Glutamatergic neuron (in vitro differentiated cells): ENCODE results near the gene DDX25. TPM values are rescaled to one million over a fixed set of nuclear protein-coding genes. Genes with fewer than 3 reads are reported as not detected.

Experiments used
- DNase-seq: peaks from one replicate; pipeline ENCODE4 v3.0.0; 2022
- H3K27ac Mint-ChIP-seq: one replicate; pipeline ENCODE4 v1.8.0; 2020; ENCODE audit warnings: mild to moderate bottlenecking, mixed read lengths, inconsistent platforms; ENCODE audit not compliant: unreplicated experiment
- H3K27me3 Mint-ChIP-seq: one replicate; pipeline ENCODE4 v1.8.0; 2020; ENCODE audit warnings: mild to moderate bottlenecking, moderate library complexity, mixed read lengths, inconsistent platforms; ENCODE audit not compliant: unreplicated experiment
- H3K36me3 Mint-ChIP-seq: one replicate; pipeline ENCODE4 v1.8.0; 2020; ENCODE audit warnings: mild to moderate bottlenecking, mixed read lengths, inconsistent platforms; ENCODE audit not compliant: unreplicated experiment
- H3K4me1 Mint-ChIP-seq: one replicate; pipeline ENCODE4 v1.8.0; 2020; ENCODE audit warnings: mild to moderate bottlenecking, low read depth, mixed read lengths, inconsistent platforms; ENCODE audit not compliant: unreplicated experiment
- H3K4me3 Mint-ChIP-seq: one replicate; pipeline ENCODE4 v1.8.0; 2020; ENCODE audit warnings: mild to moderate bottlenecking, mixed read lengths, inconsistent platforms; ENCODE audit not compliant: unreplicated experiment
- H3K9me3 Mint-ChIP-seq: one replicate; pipeline ENCODE4 v1.8.0; 2020; ENCODE audit warnings: mild to moderate bottlenecking, moderate library complexity, mixed read lengths, inconsistent platforms; ENCODE audit not compliant: unreplicated experiment
- total RNA-seq: library from RNA; stranded (reverse); fragmentation: NEBNext Ultra II Directional; extraction: Animal tissue kit (Norgen Biotek cat#: 25700); gene quantifications from one replicate; pipeline ENCODE4 v1.2.1, GENCODE V29; 2021; ENCODE audit not compliant: unreplicated experiment
- TF ChIP-seq, protein P1 (sequence below): fragments of 200-600 bp; sonication (generic); IDR thresholded peaks from one replicate; pipeline ENCODE4 v1.5.0; 2021; ENCODE audit not compliant: partially characterized antibody, unreplicated experiment

The DDX25 gene
- total RNA-seq, 1 donor from 2014 or later: 11.3 TPM

DNA sequence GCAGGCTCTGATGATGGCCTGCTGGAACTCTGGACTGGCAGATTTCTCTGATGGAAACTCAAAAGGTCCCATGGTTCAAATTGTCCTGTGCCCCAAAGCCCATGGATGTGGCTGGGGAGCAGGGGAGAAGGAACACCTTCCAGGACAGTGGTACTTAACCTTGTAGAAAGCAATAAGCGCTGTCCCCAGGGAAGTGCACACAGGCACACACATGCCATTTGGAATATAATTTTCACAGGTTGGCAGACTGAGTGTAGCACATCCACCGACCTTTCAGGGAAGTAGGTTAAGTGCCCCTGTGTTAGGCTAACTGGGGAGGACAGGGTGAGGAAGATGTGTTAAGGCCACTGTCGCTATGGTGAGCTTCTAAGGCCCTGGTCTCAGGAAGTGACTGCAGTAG is 17.8 kb downstream of the DDX25 start:
- peaks cover 31% of the 10 kb centered on the region for H3K4me1 Mint-ChIP-seq
- TF ChIP-seq, protein P1, sequence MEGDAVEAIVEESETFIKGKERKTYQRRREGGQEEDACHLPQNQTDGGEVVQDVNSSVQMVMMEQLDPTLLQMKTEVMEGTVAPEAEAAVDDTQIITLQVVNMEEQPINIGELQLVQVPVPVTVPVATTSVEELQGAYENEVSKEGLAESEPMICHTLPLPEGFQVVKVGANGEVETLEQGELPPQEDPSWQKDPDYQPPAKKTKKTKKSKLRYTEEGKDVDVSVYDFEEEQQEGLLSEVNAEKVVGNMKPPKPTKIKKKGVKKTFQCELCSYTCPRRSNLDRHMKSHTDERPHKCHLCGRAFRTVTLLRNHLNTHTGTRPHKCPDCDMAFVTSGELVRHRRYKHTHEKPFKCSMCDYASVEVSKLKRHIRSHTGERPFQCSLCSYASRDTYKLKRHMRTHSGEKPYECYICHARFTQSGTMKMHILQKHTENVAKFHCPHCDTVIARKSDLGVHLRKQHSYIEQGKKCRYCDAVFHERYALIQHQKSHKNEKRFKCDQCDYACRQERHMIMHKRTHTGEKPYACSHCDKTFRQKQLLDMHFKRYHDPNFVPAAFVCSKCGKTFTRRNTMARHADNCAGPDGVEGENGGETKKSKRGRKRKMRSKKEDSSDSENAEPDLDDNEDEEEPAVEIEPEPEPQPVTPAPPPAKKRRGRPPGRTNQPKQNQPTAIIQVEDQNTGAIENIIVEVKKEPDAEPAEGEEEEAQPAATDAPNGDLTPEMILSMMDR: no peak
- no peak for DNase-seq
- H3K27ac Mint-ChIP-seq: no peak overlapping the region
- no peaks in the 10 kb centered on the region for H3K27me3 Mint-ChIP-seq
- no peaks in the 10 kb centered on the region for H3K9me3 Mint-ChIP-seq
- no peak overlapping the region for H3K4me3 Mint-ChIP-seq
- H3K36me3 Mint-ChIP-seq: no peaks in the 10 kb centered on the region

DNA sequence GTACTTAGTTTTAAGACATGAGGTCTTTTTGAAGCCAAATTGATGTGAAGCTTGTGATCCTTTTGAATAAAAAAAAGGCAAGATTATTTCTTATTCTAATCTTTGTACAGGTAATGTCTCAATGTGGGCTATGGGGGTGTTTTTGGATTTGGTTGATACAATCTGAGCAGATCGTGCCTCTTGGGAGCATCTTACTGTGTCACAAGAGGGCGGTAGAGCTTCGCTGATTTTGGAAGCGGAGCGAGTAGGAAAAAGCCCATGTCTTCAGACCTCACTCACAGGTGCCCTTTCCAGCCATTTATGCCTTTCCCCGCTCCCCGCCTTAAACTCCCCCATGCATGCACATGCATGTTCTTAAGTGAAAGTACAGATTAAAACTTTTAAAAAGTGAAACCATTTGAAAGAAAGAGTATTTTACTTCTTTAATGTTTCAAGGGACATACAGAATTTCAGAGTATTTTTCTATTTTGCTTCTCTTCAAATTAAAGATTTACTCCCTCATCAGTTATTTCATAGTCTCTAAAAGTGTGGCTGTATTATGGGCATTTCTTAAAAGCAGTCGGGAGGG is 18.8 kb downstream of the DDX25 start:
- Mint-ChIP-seq H3K4me1 (peaks cover 31% of the 10 kb centered on the region), H3K36me3 (no peaks in the 10 kb centered on the region), H3K9me3 (no peaks in the 10 kb centered on the region), H3K27me3 (no peaks in the 10 kb centered on the region), H3K27ac (no peak overlapping the region), H3K4me3 (no peak overlapping the region)
- TF ChIP-seq, protein P1: peak; percentile 48
- peak; percentile 70 for DNase-seq

DNA sequence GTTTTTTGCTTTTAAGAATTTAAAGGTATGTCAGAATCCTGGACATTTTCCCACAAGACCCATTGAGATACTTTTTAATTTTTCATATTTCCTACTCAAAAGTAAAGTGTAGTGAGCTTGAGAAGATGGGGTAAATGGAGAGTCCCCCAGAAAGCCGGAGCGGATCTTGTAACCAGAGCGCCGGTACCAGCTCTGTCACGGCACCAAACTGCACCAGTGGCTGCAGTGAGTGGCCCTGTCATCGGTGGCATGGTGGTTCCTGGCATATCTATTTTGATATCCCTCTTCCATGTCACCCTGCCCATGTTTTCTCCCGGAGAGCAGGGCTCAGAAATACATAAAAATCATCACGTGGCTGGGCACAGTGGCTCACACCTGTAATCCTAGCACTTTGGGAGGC is 19.3 kb downstream of the DDX25 start:
- Mint-ChIP-seq H3K9me3 (no peaks in the 10 kb centered on the region), H3K36me3 (no peaks in the 10 kb centered on the region), H3K27me3 (no peaks in the 10 kb centered on the region), H3K4me3 (no peak overlapping the region), H3K4me1 (peaks cover 31% of the 10 kb centered on the region), H3K27ac (no peak overlapping the region)
- TF ChIP-seq, protein P1: no peak
- DNase-seq: no peak

DNA sequence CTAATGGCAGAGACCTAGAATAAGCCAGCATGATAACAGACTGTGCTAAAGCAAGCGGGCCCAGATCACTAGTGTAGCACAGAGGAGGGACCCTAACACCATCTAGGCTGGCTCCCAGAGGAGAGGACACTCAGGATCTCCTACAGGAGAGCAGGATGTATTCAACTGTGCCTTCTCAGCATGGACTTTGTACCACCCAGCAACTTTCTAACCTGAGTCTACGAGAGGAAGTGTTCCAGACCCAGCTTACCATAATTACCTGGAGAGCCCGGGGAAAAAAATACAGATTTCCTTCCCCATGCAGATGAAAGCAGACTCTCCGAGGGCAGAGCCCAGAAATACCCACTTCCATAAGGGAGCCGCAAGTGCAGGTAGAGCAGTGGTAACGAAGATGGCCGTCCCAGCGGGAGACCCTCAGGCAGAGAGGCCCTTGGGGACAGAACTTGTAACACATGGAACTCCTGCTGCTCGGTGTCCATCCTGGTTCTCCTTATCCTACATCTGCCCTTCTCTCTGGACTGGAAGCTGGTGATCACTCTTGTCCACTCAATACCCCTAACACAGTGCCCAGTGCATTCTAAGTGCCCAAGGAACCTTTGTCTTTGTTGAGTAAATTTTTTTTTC is 20.2 kb downstream of the DDX25 start:
- TF ChIP-seq, protein P1: no peak
- Mint-ChIP-seq H3K4me3 (no peak overlapping the region), H3K36me3 (no peaks in the 10 kb centered on the region), H3K27me3 (no peaks in the 10 kb centered on the region), H3K27ac (no peak overlapping the region), H3K4me1 (peaks cover 31% of the 10 kb centered on the region), H3K9me3 (no peaks in the 10 kb centered on the region)
- no peak for DNase-seq

DNA sequence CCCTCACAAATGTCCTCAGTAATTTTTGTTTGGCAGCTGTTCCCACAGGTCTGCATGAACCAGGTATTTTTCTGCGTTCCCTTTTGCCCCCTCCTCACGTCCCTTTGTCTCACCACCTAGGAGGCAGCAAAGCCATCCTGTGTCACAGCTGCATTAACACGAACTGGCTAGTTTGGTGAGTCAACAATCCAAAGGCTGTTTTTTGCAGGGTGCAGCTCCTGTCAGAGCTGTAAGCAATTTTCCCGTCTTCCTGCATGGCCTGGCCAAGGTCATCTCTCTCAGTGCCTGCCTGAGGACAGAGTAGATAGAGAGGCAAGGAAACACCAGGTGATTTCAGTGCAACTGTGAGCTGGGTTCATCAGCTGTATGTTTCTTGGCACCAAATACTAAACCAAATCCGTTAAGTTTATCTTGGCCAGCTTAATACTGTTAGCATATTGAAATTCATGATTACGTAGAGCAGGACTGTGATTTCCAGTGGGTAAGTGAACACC is 21.0 kb downstream of the DDX25 start:
- H3K4me1 Mint-ChIP-seq: peaks cover 31% of the 10 kb centered on the region
- TF ChIP-seq, protein P1: no peak
- DNase-seq: no peak
- H3K9me3 Mint-ChIP-seq: no peaks in the 10 kb centered on the region
- no peaks in the 10 kb centered on the region for H3K36me3 Mint-ChIP-seq
- no peaks in the 10 kb centered on the region for H3K27me3 Mint-ChIP-seq
- peak overlapping the region; percentile 6 for H3K27ac Mint-ChIP-seq
- H3K4me3 Mint-ChIP-seq: no peak overlapping the region
